Transverse colon (tissue), 4 donors: ENCODE measurements around the gene INTS11.

Experiments
- POLR2A ChIP-seq: fragments of 450-650 bp; IDR thresholded peaks from one replicate; pipeline ENCODE4 v1.6.1; 2016; ENCODE audit warnings: antibody characterized with exemption, mild to moderate bottlenecking, moderate library complexity
- POLR2AphosphoS5 ChIP-seq, 3 donors: sonication (generic); formaldehyde crosslinking; IDR thresholded peaks; one replicate each; pipeline ENCODE4 v1.6.1; 2016; ENCODE audit warnings: antibody characterized with exemption in 3 of 3
- TF ChIP-seq, protein P1 (sequence below), 5 experiments: fragments of 200-600 bp in 3 of 5; fragments of 450-650 bp in 2 of 5; sonication (generic) in 3 of 5; IDR thresholded peaks; 1 replicate in 2 of 5; 2 replicates in 3 of 5; pipeline ENCODE4 v1.5.1; 2016 to 2017; ENCODE audit warnings: antibody characterized with exemption in 5 of 5, inconsistent platforms in 3 of 5, mild to moderate bottlenecking in 2 of 5, moderate library complexity in 1 of 5

DNA sequence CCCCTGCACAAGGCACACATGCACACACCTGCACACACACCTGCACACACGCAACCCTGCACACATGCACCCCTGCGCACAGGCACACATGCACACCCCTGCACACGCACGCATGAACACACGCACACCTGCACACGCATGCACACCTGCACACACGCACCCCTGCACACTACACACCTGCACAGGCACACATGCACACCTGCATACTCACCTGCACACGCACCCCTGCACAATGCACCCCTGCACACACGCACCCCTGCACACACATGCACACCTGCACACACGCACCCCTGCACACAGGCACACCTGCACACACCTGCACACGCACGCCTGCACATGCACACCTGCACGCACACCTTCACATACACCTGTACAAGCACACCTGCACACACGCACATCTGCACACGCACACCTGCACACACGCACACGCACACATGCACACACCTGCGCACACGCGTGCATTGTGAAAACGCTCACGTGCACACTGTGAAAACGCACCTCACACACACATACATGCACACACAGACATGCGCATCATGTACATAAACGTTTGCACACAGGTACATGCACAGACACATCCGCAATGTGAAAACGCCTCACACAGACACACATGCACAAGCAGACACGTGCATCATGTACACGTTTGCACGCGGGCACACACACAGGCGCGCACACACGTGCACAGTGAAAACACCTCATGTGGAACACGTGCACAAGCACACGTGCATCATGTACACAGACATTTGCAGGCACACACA is 16.5 kb upstream of the INTS11 start:
- TF ChIP-seq POLR2AphosphoS5 (IDR thresholded peaks at IDR 0.05) (no peak), POLR2A (no peak)
- TF ChIP-seq, protein P1, sequence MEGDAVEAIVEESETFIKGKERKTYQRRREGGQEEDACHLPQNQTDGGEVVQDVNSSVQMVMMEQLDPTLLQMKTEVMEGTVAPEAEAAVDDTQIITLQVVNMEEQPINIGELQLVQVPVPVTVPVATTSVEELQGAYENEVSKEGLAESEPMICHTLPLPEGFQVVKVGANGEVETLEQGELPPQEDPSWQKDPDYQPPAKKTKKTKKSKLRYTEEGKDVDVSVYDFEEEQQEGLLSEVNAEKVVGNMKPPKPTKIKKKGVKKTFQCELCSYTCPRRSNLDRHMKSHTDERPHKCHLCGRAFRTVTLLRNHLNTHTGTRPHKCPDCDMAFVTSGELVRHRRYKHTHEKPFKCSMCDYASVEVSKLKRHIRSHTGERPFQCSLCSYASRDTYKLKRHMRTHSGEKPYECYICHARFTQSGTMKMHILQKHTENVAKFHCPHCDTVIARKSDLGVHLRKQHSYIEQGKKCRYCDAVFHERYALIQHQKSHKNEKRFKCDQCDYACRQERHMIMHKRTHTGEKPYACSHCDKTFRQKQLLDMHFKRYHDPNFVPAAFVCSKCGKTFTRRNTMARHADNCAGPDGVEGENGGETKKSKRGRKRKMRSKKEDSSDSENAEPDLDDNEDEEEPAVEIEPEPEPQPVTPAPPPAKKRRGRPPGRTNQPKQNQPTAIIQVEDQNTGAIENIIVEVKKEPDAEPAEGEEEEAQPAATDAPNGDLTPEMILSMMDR (IDR thresholded peaks at IDR 0.05): no peak
